OCI-LY1 (cell line): ENCODE data around the gene KRT4.

ENCODE experiments used
- H2AFZ ChIP-seq: fragments of 200-600 bp; sonication (generic), shearing (Covaris generic); 2 replicates; pipeline ENCODE4 v1.6.0; 2014; ENCODE audit warnings: antibody characterized with exemption, mild to moderate bottlenecking, low read length
- H3F3A ChIP-seq: fragments of 200-600 bp; sonication (generic), shearing (Covaris generic); 2 replicates; pipeline ENCODE4 v1.6.0; 2014; ENCODE audit warnings: mild to moderate bottlenecking, antibody characterized with exemption, low read length, moderate library complexity; ENCODE audit not compliant: insufficient read depth
- H3K27ac ChIP-seq: fragments of 200-600 bp; sonication (generic); 2 replicates; pipeline ENCODE4 v1.5.1; 2014; ENCODE audit warnings: low read length, mixed run types, mild to moderate bottlenecking, low read depth; ENCODE audit not compliant: poor library complexity, severe bottlenecking
- H3K27me3 ChIP-seq: fragments of 200-600 bp; sonication (generic); 2 replicates; pipeline ENCODE4 v1.6.0; 2014; ENCODE audit warnings: antibody characterized with exemption, mild to moderate bottlenecking, low read length, moderate library complexity; ENCODE audit not compliant: insufficient read depth
- H3K36me3 ChIP-seq: fragments of 200-600 bp; sonication (generic); 2 replicates; pipeline ENCODE4 v1.6.1; 2014; ENCODE audit warnings: mild to moderate bottlenecking, antibody characterized with exemption, low read length, moderate library complexity, mixed read lengths; ENCODE audit not compliant: insufficient read depth
- H3K4me1 ChIP-seq: fragments of 200-600 bp; sonication (generic); 2 replicates; pipeline ENCODE4 v1.5.1; 2014; ENCODE audit warnings: mild to moderate bottlenecking, low read length, moderate library complexity; ENCODE audit not compliant: insufficient read depth, severe bottlenecking
- H3K4me2 ChIP-seq: fragments of 200-600 bp; sonication (generic), shearing (Covaris generic); 2 replicates; pipeline ENCODE4 v1.6.1; 2014; ENCODE audit warnings: low read length
- H3K4me3 ChIP-seq: fragments of 200-600 bp; sonication (generic); 2 replicates; pipeline ENCODE4 v1.5.1; 2014; ENCODE audit warnings: low read length, low read depth, mild to moderate bottlenecking, mixed read lengths; ENCODE audit not compliant: poor library complexity, severe bottlenecking
- H3K79me2 ChIP-seq: fragments of 200-600 bp; shearing (Covaris generic); 2 replicates; pipeline ENCODE4 v1.6.1; 2016; ENCODE audit warnings: mixed run types, low read length, mixed read lengths; ENCODE audit not compliant: insufficient read depth
- H3K9ac ChIP-seq: fragments of 200-600 bp; sonication (generic), shearing (Covaris generic); 2 replicates; pipeline ENCODE4 v1.6.1; 2014; ENCODE audit warnings: mild to moderate bottlenecking, low read length, mixed read lengths
- H3K9me2 ChIP-seq: fragments of 200-600 bp; sonication (generic), shearing (Covaris generic); 2 replicates; pipeline ENCODE4 v1.6.1; 2014; ENCODE audit warnings: low read depth, mild to moderate bottlenecking, low read length, mixed read lengths
- H3K9me3 ChIP-seq: fragments of 200-600 bp; shearing (Covaris generic); 2 replicates; pipeline ENCODE4 v1.6.1; 2014; ENCODE audit warnings: low read length, mixed read lengths
- H4K20me1 ChIP-seq: fragments of 200-600 bp; sonication (generic), shearing (Covaris generic); 2 replicates; pipeline ENCODE4 v1.6.0; 2016; ENCODE audit warnings: mild to moderate bottlenecking, low read length; ENCODE audit not compliant: insufficient read depth
- CTCF ChIP-seq: fragments of 200-600 bp; sonication (generic), shearing (Covaris generic); IDR thresholded peaks from 2 replicates; pipeline ENCODE4 v1.5.1; 2017; ENCODE audit warnings: mild to moderate bottlenecking, antibody characterized with exemption, low read length, moderate library complexity, mixed read lengths
- EZH2 ChIP-seq: fragments of 200-600 bp; sonication (generic), shearing (Covaris generic); IDR thresholded peaks from 2 replicates; pipeline ENCODE4 v1.8.0; 2017; ENCODE audit warnings: borderline replicate concordance, mixed run types, mild to moderate bottlenecking, antibody characterized with exemption, low read length, moderate library complexity, mixed read lengths

KRT4 gene

GRCh38 chr12:52851787-52852186 lies 37.9 kb upstream of the KRT4 start:
- H3K79me2 ChIP-seq, result no peaks in the 10 kb centered on the region
- no peaks in the 10 kb centered on the region for H3K9me2 ChIP-seq
- H3K27me3 ChIP-seq, result no peaks in the 10 kb centered on the region

GRCh38 chr12:52850681-52851080 lies 36.8 kb upstream of the KRT4 start:
- Histone ChIP-seq H3K27ac (no peak overlapping the region), H3K9ac (no peak overlapping the region), H3K4me2 (no peak overlapping the region), H3K27me3 (no peaks in the 10 kb centered on the region), H3F3A (no peaks in the 10 kb centered on the region), H3K4me3 (no peak overlapping the region), H3K79me2 (no peaks in the 10 kb centered on the region), H3K9me2 (no peaks in the 10 kb centered on the region), H3K36me3 (no peaks in the 10 kb centered on the region), H3K9me3 (no peaks in the 10 kb centered on the region), H3K4me1 (no peaks in the 10 kb centered on the region), H4K20me1 (no peaks in the 10 kb centered on the region), H2AFZ (no peak overlapping the region)
- no peak for TF ChIP-seq CTCF
- no peak for TF ChIP-seq EZH2

More at GRCh38 chr12:52851787-52852186, 37.9 kb upstream of the KRT4 start:
- TF ChIP-seq CTCF, result no peak
- no peak for TF ChIP-seq EZH2
- H3K9ac ChIP-seq, result no peak overlapping the region
- no peaks in the 10 kb centered on the region for H3K36me3 ChIP-seq
- H3K4me3 ChIP-seq, result no peak overlapping the region
- H2AFZ ChIP-seq, result no peak overlapping the region
- no peaks in the 10 kb centered on the region for H4K20me1 ChIP-seq
- no peak overlapping the region for H3K4me2 ChIP-seq
- H3K4me1 ChIP-seq, result no peaks in the 10 kb centered on the region
- H3K27ac ChIP-seq, result no peak overlapping the region
- no peaks in the 10 kb centered on the region for H3K9me3 ChIP-seq
- no peaks in the 10 kb centered on the region for H3F3A ChIP-seq

GRCh38 chr12:52849511-52849910 lies 35.6 kb upstream of the KRT4 start:
- Histone ChIP-seq H3K27me3 (no peaks in the 10 kb centered on the region), H3K9me2 (no peaks in the 10 kb centered on the region)

More at GRCh38 chr12:52849511-52849910, 35.6 kb upstream of the KRT4 start:
- Histone ChIP-seq H3K4me2 (no peak overlapping the region), H4K20me1 (no peaks in the 10 kb centered on the region), H2AFZ (no peak overlapping the region), H3F3A (no peaks in the 10 kb centered on the region), H3K36me3 (no peaks in the 10 kb centered on the region), H3K9ac (no peak overlapping the region), H3K79me2 (no peaks in the 10 kb centered on the region), H3K4me1 (no peaks in the 10 kb centered on the region), H3K9me3 (no peaks in the 10 kb centered on the region), H3K27ac (no peak overlapping the region), H3K4me3 (no peak overlapping the region)
- TF ChIP-seq EZH2, result no peak
- no peak for TF ChIP-seq CTCF
